ENCODE data around the gene IGSF3.
"Not testable (repeated sequence)": the region's sequence is repeated elsewhere in the genome, so short reads cannot be mapped to it uniquely, and the experiment has no call there.

IGSF3 gene

DNA sequence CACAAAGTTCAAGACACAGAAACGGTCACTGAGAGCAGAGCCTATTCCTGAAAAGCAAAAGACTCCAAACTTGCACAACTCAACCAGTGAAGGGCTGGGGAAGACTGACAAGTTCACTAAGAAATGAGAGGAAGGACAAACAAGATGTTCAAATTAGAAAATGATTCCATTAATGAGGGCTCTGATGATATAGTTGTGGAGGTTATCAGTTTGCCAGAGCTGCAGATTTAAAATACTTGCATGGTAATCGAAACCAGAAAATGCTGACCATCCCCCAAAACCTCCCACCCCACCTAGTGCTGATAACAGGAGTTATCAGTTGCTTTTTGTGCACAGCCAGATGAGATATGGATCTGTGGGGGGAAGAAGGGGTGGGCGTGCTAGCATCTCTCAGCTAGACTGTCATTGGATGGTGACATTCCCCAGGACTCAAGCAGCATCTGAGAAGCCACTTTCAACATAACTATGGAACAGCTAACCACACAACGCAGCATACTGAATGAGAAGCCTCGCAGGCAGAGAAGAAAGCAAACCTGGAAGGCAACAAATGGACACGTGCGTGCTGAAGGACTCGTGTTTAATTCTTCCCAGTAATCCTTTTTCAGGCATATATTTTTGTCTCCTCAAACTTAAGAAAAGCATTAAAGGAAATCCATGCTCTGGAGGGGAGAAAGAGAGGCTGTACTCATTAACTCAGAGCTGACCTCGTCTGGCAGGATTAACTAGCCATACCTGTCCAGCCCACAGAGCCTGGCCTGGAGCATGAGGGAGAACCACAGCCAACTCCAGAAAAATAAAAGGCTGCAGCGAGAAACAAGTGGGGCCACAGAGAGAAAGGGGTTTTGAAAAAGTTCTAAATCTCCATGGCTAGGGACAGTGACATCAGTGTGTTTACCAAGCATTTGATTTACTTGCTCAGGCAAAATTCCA, 35.3 kb downstream of the IGSF3 start:
- DNase-seq (ENCODE audit: low read depth, low spot score) = not testable (repeated sequence)

- not testable (repeated sequence) for DNase-seq (ENCODE audit: low read depth, low spot score)
Observed at GRCh38 chr1:116631554-116631953, 36.0 kb downstream of the IGSF3 start.

DNA sequence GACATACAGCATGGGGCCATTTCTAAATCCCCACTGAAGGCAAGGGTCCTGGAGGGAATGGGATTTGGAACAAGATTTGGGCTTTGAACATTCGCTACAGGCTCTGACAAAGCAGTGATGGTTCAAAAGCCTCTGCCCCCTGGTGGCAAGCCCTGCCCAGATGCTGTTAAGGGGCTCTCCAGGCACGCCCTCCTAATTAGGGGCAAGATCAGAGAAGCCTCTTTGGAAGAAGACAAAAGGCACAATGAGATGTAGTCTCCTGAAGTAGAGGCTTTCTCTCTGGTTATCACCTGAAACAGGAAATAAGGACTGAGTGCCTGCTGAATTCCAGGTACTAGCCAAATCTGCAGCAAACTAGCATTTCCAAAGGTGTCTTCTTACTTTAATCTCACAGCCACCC, 37.5 kb downstream of the IGSF3 start:
- not testable (repeated sequence) for DNase-seq (ENCODE audit: low read depth, low spot score)

- not testable (repeated sequence) for DNase-seq (ENCODE audit: low read depth, low spot score)
Observed at GRCh38 chr1:116629441-116629840, 38.1 kb downstream of the IGSF3 start.

DNA sequence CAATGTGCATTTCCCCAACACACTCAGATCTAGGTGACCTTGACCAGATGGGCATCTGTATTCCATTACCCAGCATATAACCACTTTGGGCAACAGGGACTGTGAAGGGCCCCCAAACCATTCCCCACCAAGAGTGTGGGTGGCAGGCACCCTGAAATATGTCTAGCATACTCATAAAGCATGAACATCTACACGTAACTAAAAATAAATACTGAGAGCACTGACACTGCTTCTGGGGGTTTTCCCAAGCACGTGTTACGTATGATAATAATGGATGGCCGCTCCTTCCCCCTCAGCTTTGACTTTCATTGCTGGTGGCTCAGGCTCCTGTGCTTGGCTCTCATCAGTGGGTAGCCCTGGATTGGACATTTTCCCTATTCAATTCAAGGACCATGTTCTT, 39.1 kb downstream of the IGSF3 start:
- DNase-seq (ENCODE audit: low read depth, low spot score) = no peak

- DNase-seq (ENCODE audit: low read depth, low spot score) = not testable (repeated sequence)
Observed at GRCh38 chr1:116627357-116627756, 40.2 kb downstream of the IGSF3 start.

GRCh38 chr1:116626915-116627314, 40.6 kb downstream of the IGSF3 start:
- DNase-seq (ENCODE audit: low read depth, low spot score) = not testable (repeated sequence)

GRCh38 chr1:116625155-116625554, 42.4 kb downstream of the IGSF3 start:
- DNase-seq (ENCODE audit: low read depth, low spot score) = not testable (repeated sequence)

GRCh38 chr1:116624040-116624439, 43.5 kb downstream of the IGSF3 start:
- no peak for DNase-seq (ENCODE audit: low read depth, low spot score)

DNA sequence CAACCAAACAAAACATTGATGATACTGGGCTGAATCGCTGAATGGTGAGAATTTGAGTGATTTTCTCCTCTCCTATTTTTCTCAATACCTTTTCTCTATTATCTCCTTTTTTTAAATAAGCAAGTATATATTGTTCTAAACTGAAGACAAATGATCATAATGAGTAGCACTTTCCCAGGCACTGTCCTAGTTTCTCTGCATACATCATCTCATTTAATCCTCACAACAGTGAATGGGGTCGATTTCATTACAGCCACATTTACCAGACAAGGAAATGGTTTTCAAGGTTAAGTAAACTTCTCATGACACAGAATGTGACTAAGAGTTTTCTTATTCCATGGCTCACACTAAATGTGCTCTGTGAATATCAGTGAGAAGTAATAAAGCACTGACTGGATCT, 45.0 kb downstream of the IGSF3 start:
- not testable (repeated sequence) for DNase-seq (ENCODE audit: low read depth, low spot score)

- not testable (repeated sequence) for DNase-seq (ENCODE audit: low read depth, low spot score)
Observed at GRCh38 chr1:116621756-116622155, 45.8 kb downstream of the IGSF3 start.

DNA sequence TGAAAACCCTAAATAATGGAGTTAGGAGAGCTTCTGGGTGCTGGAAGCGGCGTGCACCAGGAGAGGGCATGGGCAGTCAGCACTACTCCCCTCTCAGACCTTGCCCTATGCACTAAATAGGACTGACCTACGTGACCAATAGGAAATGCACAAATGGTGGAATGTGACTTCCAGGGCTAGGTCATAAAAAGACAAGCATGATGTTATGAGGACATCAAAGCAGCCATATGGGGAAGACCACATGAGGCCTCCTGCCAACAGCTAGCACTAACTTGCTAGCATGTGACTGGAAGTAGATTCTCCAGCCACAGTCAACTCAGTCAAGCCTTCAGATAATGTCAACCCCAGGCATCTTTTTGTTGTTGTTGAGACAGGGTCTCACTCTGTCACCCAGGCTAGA, 47.1 kb downstream of the IGSF3 start:
- DNase-seq (ENCODE audit: low read depth, low spot score) = not testable (repeated sequence)

DNA sequence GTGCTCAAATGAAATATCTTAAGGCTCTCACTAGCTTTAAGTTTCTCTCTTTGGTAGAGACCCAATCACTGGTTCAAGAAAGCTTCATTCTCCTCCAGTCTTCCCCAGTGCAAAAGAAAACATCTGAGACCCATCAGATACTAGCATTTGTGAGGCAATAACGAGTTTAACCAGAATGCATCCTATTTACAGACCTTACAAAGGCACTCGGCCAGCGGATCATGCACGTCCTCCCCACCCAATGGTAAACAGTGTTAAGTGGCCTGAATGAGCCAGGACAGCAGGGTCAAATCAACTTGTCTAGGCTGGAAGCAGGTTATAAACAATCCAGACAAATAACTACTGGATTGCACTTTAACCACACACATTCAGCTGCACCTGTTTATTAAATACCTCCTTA, 48.4 kb downstream of the IGSF3 start:
- DNase-seq (ENCODE audit: low read depth, low spot score) = not testable (repeated sequence)

DNA sequence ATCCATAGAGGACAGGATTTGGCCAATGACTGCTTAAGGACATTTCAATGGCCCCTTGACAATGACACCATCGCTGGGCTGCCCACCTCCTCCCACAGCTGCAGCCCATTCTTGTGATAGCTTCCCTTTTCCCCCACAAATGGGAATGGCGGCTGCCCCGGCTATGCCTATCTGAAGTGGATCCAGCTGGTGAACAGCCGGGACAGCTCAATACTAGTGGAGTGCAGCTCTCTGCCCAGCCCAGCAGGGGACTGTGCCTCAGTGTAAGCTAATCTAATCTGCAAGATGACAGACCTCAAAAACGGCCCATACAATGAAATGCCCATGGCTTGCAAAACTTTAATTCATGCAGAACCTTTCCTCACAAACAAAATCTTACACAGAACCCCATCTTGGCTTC, 49.7 kb downstream of the IGSF3 start:
- not testable (repeated sequence) for DNase-seq (ENCODE audit: low read depth, low spot score)

GRCh38 chr1:116613825-116614224, 53.7 kb downstream of the IGSF3 start:
- not testable (repeated sequence) for DNase-seq (ENCODE audit: low read depth, low spot score)

DNA sequence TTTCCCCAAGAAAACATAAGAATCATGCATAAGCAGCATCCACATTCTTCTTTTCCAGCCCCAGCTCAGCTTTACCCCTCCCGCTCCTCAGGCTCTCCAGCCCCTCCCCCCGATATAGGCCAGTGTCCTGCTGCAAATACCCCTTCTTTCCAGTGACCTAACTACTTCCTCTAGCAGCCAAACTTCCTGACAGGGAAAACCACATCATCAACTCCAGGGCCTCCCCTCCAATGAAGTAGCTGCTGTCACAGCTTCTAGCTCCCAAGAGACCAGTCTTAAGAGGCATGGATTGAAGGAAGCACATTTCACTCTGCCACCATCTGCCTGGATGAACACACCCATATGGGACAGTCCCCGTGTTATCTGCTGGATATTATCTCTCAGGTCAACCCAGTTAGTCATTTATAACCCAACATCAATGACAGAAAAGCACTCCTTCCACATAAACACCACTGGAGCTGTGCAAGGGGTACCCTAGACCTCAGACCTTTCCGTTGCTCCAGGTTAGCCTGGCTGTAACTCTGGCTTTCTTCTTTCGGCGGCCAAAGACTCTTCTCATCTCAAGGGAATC, 57.6 kb downstream of the IGSF3 start:
- not testable (repeated sequence) for DNase-seq (ENCODE audit: low read depth, low spot score)

GRCh38 chr1:116608841-116609240, 58.7 kb downstream of the IGSF3 start:
- DNase-seq (ENCODE audit: low read depth, low spot score) = not testable (repeated sequence)

DNA sequence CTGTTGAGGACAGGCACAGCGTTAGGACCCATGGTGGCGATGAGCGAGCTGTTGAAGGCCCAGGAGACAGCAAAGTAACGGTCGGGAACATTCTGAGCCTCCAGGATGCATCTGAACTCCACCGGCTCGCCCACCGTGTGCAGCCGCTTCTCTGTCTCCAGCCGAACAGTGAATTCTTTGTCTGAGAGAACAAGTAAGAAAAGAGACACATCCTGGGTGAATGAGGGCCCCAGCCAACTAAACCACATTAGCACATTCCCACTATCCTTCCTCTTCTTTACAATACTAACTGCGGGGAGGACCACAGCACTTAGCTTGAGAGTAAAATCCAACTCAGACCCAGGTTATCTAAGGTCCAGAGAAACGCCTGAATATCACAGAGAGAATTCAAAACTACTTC, 59.4 kb downstream of the IGSF3 start:
- not testable (repeated sequence) for DNase-seq (ENCODE audit: low read depth, low spot score)

DNA sequence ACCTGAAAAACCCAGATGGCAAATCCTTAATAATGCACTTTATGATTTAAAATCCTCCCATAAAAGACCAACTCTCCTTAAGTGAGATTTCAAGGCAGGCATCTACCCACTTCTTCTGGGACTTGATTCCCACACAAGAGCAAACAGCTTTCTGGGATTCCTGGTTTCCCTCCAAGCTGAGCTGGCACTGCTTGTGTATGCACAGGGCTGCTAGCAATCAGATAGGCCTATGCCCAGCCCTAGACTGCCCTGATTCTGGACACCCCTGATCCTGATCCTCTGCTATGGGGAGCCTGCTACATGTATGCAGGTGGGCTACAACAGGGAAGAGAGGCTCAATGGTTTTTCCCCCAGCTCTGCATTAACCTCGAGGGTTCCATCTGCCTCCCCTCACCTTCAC, 60.1 kb downstream of the IGSF3 start:
- DNase-seq (ENCODE audit: low read depth, low spot score) = not testable (repeated sequence)

DNA sequence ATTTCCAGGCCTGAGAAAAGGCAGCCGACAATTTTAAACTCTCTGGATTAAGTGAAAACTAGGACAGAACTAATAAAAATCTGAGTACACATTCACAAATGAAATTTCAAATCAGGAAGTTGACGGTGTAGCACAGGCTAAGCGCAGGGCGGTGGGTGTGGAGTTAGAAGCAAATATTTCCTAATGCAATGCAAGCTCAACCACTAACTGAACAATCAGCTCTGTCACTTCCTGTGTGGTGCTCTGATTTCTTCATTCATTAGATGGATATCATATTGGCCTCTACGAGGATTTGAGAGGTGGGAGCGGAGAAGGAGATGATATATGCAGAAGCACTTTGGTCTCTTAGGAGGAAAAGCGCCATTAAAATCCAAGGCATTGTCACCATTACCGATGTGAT, 61.5 kb downstream of the IGSF3 start:
- not testable (repeated sequence) for DNase-seq (ENCODE audit: low read depth, low spot score)

- no peak for DNase-seq (ENCODE audit: low read depth, low spot score)
Observed at GRCh38 chr1:116605315-116605714, 62.2 kb downstream of the IGSF3 start.

GRCh38 chr1:116604408-116604807, 63.1 kb downstream of the IGSF3 start:
- DNase-seq (ENCODE audit: low read depth, low spot score) = not testable (repeated sequence)

- DNase-seq (ENCODE audit: low read depth, low spot score) = not testable (repeated sequence)
Observed at GRCh38 chr1:116603646-116604045, 63.9 kb downstream of the IGSF3 start.

Data from activated CD4-positive, CD25-positive, alpha-beta regulatory T cell treated with anti-CD3 and anti-CD28 coated beads, Interleukin-2, amount 50 U/mL, for 16 hours (primary cell).